SU-DHL-6 (cell line): ENCODE data around the gene LDB1.

Source experiments
- H2AFZ ChIP-seq: fragments of 200-600 bp; sonication (generic); 2 replicates; pipeline ENCODE4 v1.6.1; 2014; ENCODE audit warnings: low read depth, mild to moderate bottlenecking, moderate library complexity, mixed read lengths, antibody characterized with exemption, low read length; ENCODE audit not compliant: severe bottlenecking
- H3F3A ChIP-seq: fragments of 200-600 bp; shearing (Covaris generic); 2 replicates; pipeline ENCODE4 v1.6.0; 2016; ENCODE audit warnings: antibody characterized with exemption, mild to moderate bottlenecking; ENCODE audit not compliant: insufficient read depth
- H3K27ac ChIP-seq: fragments of 200-600 bp; sonication (generic); 2 replicates; pipeline ENCODE4 v1.5.1; 2016; ENCODE audit warnings: low read depth, mild to moderate bottlenecking, low read length, moderate library complexity, mixed read lengths
- H3K27me3 ChIP-seq: fragments of 200-600 bp; sonication (generic), shearing (Covaris generic); 2 replicates; pipeline ENCODE4 v1.6.0; 2014; ENCODE audit warnings: mild to moderate bottlenecking, low read length
- H3K36me3 ChIP-seq: fragments of 200-600 bp; sonication (generic); 2 replicates; pipeline ENCODE4 v1.6.1; 2014; ENCODE audit warnings: mild to moderate bottlenecking, low read length, mixed read lengths
- H3K4me2 ChIP-seq: fragments of 300-600, 200-600 bp; shearing (Covaris generic), sonication (generic); 2 replicates; pipeline ENCODE4 v1.6.0; 2014; ENCODE audit warnings: low read length, low read depth, mild to moderate bottlenecking; ENCODE audit not compliant: poor library complexity, severe bottlenecking
- H3K4me3 ChIP-seq: fragments of 200-600 bp; sonication (generic); 2 replicates; pipeline ENCODE4 v1.5.1; 2014; ENCODE audit warnings: antibody characterized with exemption, low read length, mild to moderate bottlenecking, mixed read lengths; ENCODE audit not compliant: insufficient read depth, poor library complexity, severe bottlenecking
- H3K79me2 ChIP-seq: fragments of 200-600 bp; sonication (generic); 2 replicates; pipeline ENCODE4 v1.6.1; 2014; ENCODE audit warnings: mild to moderate bottlenecking, low read length, moderate library complexity; ENCODE audit not compliant: insufficient read depth
- H3K9ac ChIP-seq: fragments of 200-600 bp; sonication (generic); 2 replicates; pipeline ENCODE4 v1.7.0; 2014; ENCODE audit warnings: mild to moderate bottlenecking, low read length
- H3K9me2 ChIP-seq: fragments of 200-600 bp; sonication (generic); replicated peaks from 2 replicates; pipeline ENCODE4 v1.6.1; 2014; ENCODE audit warnings: low read length; ENCODE audit not compliant: insufficient read depth
- H3K9me3 ChIP-seq: fragments of 200-600 bp; sonication (generic); 2 replicates; pipeline ENCODE4 v1.6.1; 2014; ENCODE audit warnings: low read length, mixed read lengths; ENCODE audit not compliant: insufficient read depth
- H4K20me1 ChIP-seq: fragments of 200-600 bp; sonication (generic); 2 replicates; pipeline ENCODE4 v1.6.1; 2014; ENCODE audit warnings: low read depth, mild to moderate bottlenecking, antibody characterized with exemption, low read length, moderate library complexity, mixed read lengths
- CTCF ChIP-seq: fragments of 200-600 bp; sonication (generic); IDR thresholded peaks from one replicate; pipeline ENCODE4 v1.5.1; 2017; ENCODE audit warnings: antibody characterized with exemption, mild to moderate bottlenecking, low read length, moderate library complexity; ENCODE audit not compliant: insufficient read depth, poor library complexity, severe bottlenecking
- EZH2phosphoT487 ChIP-seq: fragments of 200-600 bp; sonication (generic), shearing (Covaris generic); conservative IDR thresholded peaks from 2 replicates; pipeline ENCODE4 v1.6.1; 2018; ENCODE audit warnings: mild to moderate bottlenecking, antibody characterized with exemption, low read length, moderate library complexity, mixed read lengths

The LDB1 gene

GRCh38 chr10:102151774-102152544, 31.8 kb upstream of the LDB1 start, which contains the start of gene NOLC1:
Gene NOLC1, plus strand, starts transcription at chr10:102152389. Its CDS starts 22 bp downstream, at chr10:102152411.
- peaks cover 9% of the 10 kb centered on the region for H4K20me1 ChIP-seq
- no peaks in the 10 kb centered on the region for H3K9me2 ChIP-seq
- peak within 1 kb of the TSS; percentile 83 for H3K27ac ChIP-seq
- no peaks in the 10 kb centered on the region for H3K27me3 ChIP-seq
- peak within 1 kb of the TSS; percentile 90 for H3K9ac ChIP-seq
- peak within 1 kb of the TSS; percentile 95 for H3K4me3 ChIP-seq
- H3K9me3 ChIP-seq: no peaks in the 10 kb centered on the region
- peaks cover 35% of the 10 kb centered on the region for H3F3A ChIP-seq
- no peak for TF ChIP-seq CTCF
- no peak for TF ChIP-seq EZH2phosphoT487
- peaks cover 48% of the 10 kb centered on the region for H3K79me2 ChIP-seq
- H3K36me3 ChIP-seq: peaks cover 15% of the 10 kb centered on the region
- peak within 1 kb of the TSS; percentile 90 for H3K4me2 ChIP-seq
- H2AFZ ChIP-seq: peak within 1 kb of the TSS; percentile 49

GRCh38 chr10:102150970-102151773, 31.0 kb upstream of the LDB1 start:
- Histone ChIP-seq H3K27me3 (no peaks in the 10 kb centered on the region), H3K4me2 (peak overlapping the region; percentile 55), H3K79me2 (peaks cover 40% of the 10 kb centered on the region), H3K9me3 (no peaks in the 10 kb centered on the region), H2AFZ (no peak overlapping the region), H3F3A (peaks cover 35% of the 10 kb centered on the region), H4K20me1 (0 out of 2 replicates have a peak, but pooled peaks cover 4% of the 10 kb centered on the region), H3K4me3 (no peak overlapping the region), H3K9me2 (no peaks in the 10 kb centered on the region), H3K9ac (peak overlapping the region; percentile 51), H3K36me3 (peaks cover 10% of the 10 kb centered on the region), H3K27ac (peak overlapping the region; percentile 83)
- TF ChIP-seq EZH2phosphoT487: no peak
- TF ChIP-seq CTCF: no peak

- no peak overlapping the region for H2AFZ ChIP-seq
- no peak overlapping the region for H3K27ac ChIP-seq
- no peak overlapping the region for H3K9ac ChIP-seq
- H3K36me3 ChIP-seq: peaks cover 10% of the 10 kb centered on the region
- H3F3A ChIP-seq: peaks cover 35% of the 10 kb centered on the region
- H3K9me2 ChIP-seq: no peaks in the 10 kb centered on the region
- H4K20me1 ChIP-seq: no peaks in the 10 kb centered on the region
- TF ChIP-seq EZH2phosphoT487 (no peak), CTCF (no peak)
- H3K27me3 ChIP-seq: no peaks in the 10 kb centered on the region
- no peak overlapping the region for H3K4me2 ChIP-seq
- no peak overlapping the region for H3K4me3 ChIP-seq
- no peaks in the 10 kb centered on the region for H3K9me3 ChIP-seq
- peaks cover 11% of the 10 kb centered on the region for H3K79me2 ChIP-seq
Observed at GRCh38 chr10:102148275-102148674, 28.1 kb upstream of the LDB1 start.
